ENCODE measurements around the gene WWOX. TPM values are rescaled to one million over a fixed set of nuclear protein-coding genes. Genes with fewer than 3 reads are reported as not detected.

WWOX gene
- total RNA-seq, 1 donor from 2014 or later, result 16.1 TPM

- Mint-ChIP-seq H3K4me3 (no peak overlapping the region), H3K36me3 (ENCODE audit: low read depth) (no peaks in the 10 kb centered on the region), H3K27ac (no peak overlapping the region), H3K4me1 (no peaks in the 10 kb centered on the region), H3K9me3 (no peaks in the 10 kb centered on the region), H3K27me3 (no peaks in the 10 kb centered on the region)
- intact Hi-C loops (cut with micrococcal nuclease), result no loop called here
- DNase-seq, result no peak
These were observed 218.2 kb downstream of the WWOX start for GRCh38 chr16:78317564-78318240.

GRCh38 chr16:78321620-78322360 is 222.3 kb downstream of the WWOX start:
- H3K27me3 Mint-ChIP-seq, result no peaks in the 10 kb centered on the region
- intact Hi-C loops (cut with micrococcal nuclease), result no loop called here
- H3K36me3 Mint-ChIP-seq (ENCODE audit: low read depth), result no peaks in the 10 kb centered on the region
- no peak overlapping the region for H3K27ac Mint-ChIP-seq
- no peaks in the 10 kb centered on the region for H3K4me1 Mint-ChIP-seq
- no peaks in the 10 kb centered on the region for H3K9me3 Mint-ChIP-seq
- H3K4me3 Mint-ChIP-seq, result no peak overlapping the region
- no peak for DNase-seq

GRCh38 chr16:78323315-78323714 is 223.9 kb downstream of the WWOX start:
- intact Hi-C loops (cut with micrococcal nuclease), result no loop called here
- Mint-ChIP-seq H3K4me1 (no peaks in the 10 kb centered on the region), H3K9me3 (no peaks in the 10 kb centered on the region), H3K27ac (no peak overlapping the region), H3K4me3 (no peak overlapping the region), H3K36me3 (ENCODE audit: low read depth) (no peaks in the 10 kb centered on the region), H3K27me3 (no peaks in the 10 kb centered on the region)
- DNase-seq, result no peak

GRCh38 chr16:78324649-78325285 is 225.3 kb downstream of the WWOX start:
- H3K27me3 Mint-ChIP-seq, result no peaks in the 10 kb centered on the region
- no peak for DNase-seq
- intact Hi-C loops (cut with micrococcal nuclease), result no loop called here
- no peaks in the 10 kb centered on the region for H3K9me3 Mint-ChIP-seq
- no peak overlapping the region for H3K27ac Mint-ChIP-seq
- H3K36me3 Mint-ChIP-seq (ENCODE audit: low read depth), result no peaks in the 10 kb centered on the region
- H3K4me3 Mint-ChIP-seq, result no peak overlapping the region
- H3K4me1 Mint-ChIP-seq, result no peaks in the 10 kb centered on the region

- Mint-ChIP-seq H3K4me1 (no peaks in the 10 kb centered on the region), H3K4me3 (no peak overlapping the region), H3K27ac (no peak overlapping the region), H3K36me3 (ENCODE audit: low read depth) (no peaks in the 10 kb centered on the region), H3K9me3 (no peaks in the 10 kb centered on the region), H3K27me3 (no peaks in the 10 kb centered on the region)
- peak; percentile 12 for DNase-seq
- intact Hi-C loops (cut with micrococcal nuclease), result no loop called here
These were observed 226.3 kb downstream of the WWOX start for GRCh38 chr16:78325468-78326352.

GRCh38 chr16:78326731-78327130 is 227.3 kb downstream of the WWOX start:
- H3K27ac Mint-ChIP-seq, result no peak overlapping the region
- intact Hi-C loops (cut with micrococcal nuclease), result no loop called here
- H3K36me3 Mint-ChIP-seq (ENCODE audit: low read depth), result no peaks in the 10 kb centered on the region
- no peaks in the 10 kb centered on the region for H3K9me3 Mint-ChIP-seq
- H3K27me3 Mint-ChIP-seq, result no peaks in the 10 kb centered on the region
- no peak overlapping the region for H3K4me3 Mint-ChIP-seq
- DNase-seq, result no peak
- no peaks in the 10 kb centered on the region for H3K4me1 Mint-ChIP-seq

- no peak for DNase-seq
- H3K36me3 Mint-ChIP-seq (ENCODE audit: low read depth), result no peaks in the 10 kb centered on the region
- no peaks in the 10 kb centered on the region for H3K9me3 Mint-ChIP-seq
- H3K27me3 Mint-ChIP-seq, result no peaks in the 10 kb centered on the region
- intact Hi-C loops (cut with micrococcal nuclease), result no loop called here
- no peaks in the 10 kb centered on the region for H3K4me1 Mint-ChIP-seq
- H3K4me3 Mint-ChIP-seq, result no peak overlapping the region
- H3K27ac Mint-ChIP-seq, result no peak overlapping the region
These were observed 232.3 kb downstream of the WWOX start for GRCh38 chr16:78331731-78332130.

- peak; percentile 17 for DNase-seq
- no peak overlapping the region for H3K4me3 Mint-ChIP-seq
- H3K27ac Mint-ChIP-seq, result no peak overlapping the region
These were observed 234.4 kb downstream of the WWOX start for GRCh38 chr16:78333808-78334207.

GRCh38 chr16:78340590-78340989 is 241.1 kb downstream of the WWOX start:
- no peaks in the 10 kb centered on the region for H3K27me3 Mint-ChIP-seq
- intact Hi-C loops (cut with micrococcal nuclease), result no loop called here
- DNase-seq, result no peak
- H3K9me3 Mint-ChIP-seq, result no peaks in the 10 kb centered on the region
- no peak overlapping the region for H3K4me3 Mint-ChIP-seq
- H3K27ac Mint-ChIP-seq, result no peak overlapping the region
- H3K36me3 Mint-ChIP-seq (ENCODE audit: low read depth), result no peaks in the 10 kb centered on the region
- no peaks in the 10 kb centered on the region for H3K4me1 Mint-ChIP-seq

More at GRCh38 chr16:78333808-78334207, 234.4 kb downstream of the WWOX start:
- H3K36me3 Mint-ChIP-seq (ENCODE audit: low read depth), result no peaks in the 10 kb centered on the region
- intact Hi-C loops (cut with micrococcal nuclease), result no loop called here
- H3K4me1 Mint-ChIP-seq, result no peaks in the 10 kb centered on the region
- H3K27me3 Mint-ChIP-seq, result no peaks in the 10 kb centered on the region
- no peaks in the 10 kb centered on the region for H3K9me3 Mint-ChIP-seq

- Mint-ChIP-seq H3K4me1 (no peaks in the 10 kb centered on the region), H3K27ac (no peak overlapping the region), H3K27me3 (no peaks in the 10 kb centered on the region), H3K9me3 (no peaks in the 10 kb centered on the region), H3K4me3 (no peak overlapping the region), H3K36me3 (ENCODE audit: low read depth) (no peaks in the 10 kb centered on the region)
- intact Hi-C loops (cut with micrococcal nuclease), result no loop called here
- DNase-seq, result no peak
These were observed 248.6 kb downstream of the WWOX start for GRCh38 chr16:78348068-78348467.

GRCh38 chr16:78348886-78349285 is 249.4 kb downstream of the WWOX start:
- Mint-ChIP-seq H3K9me3 (no peaks in the 10 kb centered on the region), H3K27me3 (no peaks in the 10 kb centered on the region), H3K27ac (no peak overlapping the region), H3K36me3 (ENCODE audit: low read depth) (no peaks in the 10 kb centered on the region), H3K4me1 (no peaks in the 10 kb centered on the region), H3K4me3 (no peak overlapping the region)
- intact Hi-C loops (cut with micrococcal nuclease), result no loop called here
- DNase-seq, result no peak

GRCh38 chr16:78352184-78352583 is 252.7 kb downstream of the WWOX start:
- Mint-ChIP-seq H3K9me3 (no peaks in the 10 kb centered on the region), H3K4me3 (no peak overlapping the region), H3K36me3 (ENCODE audit: low read depth) (no peaks in the 10 kb centered on the region), H3K4me1 (no peaks in the 10 kb centered on the region), H3K27ac (no peak overlapping the region), H3K27me3 (no peaks in the 10 kb centered on the region)
- no peak for DNase-seq
- intact Hi-C loops (cut with micrococcal nuclease), result no loop called here

GRCh38 chr16:78353640-78354275 is 254.3 kb downstream of the WWOX start:
- no peak overlapping the region for H3K27ac Mint-ChIP-seq
- no peaks in the 10 kb centered on the region for H3K4me1 Mint-ChIP-seq
- H3K27me3 Mint-ChIP-seq, result no peaks in the 10 kb centered on the region
- DNase-seq, result no peak
- intact Hi-C loops (cut with micrococcal nuclease), result no loop called here
- H3K36me3 Mint-ChIP-seq (ENCODE audit: low read depth), result no peaks in the 10 kb centered on the region
- H3K9me3 Mint-ChIP-seq, result no peaks in the 10 kb centered on the region
- H3K4me3 Mint-ChIP-seq, result no peak overlapping the region
